ENCODE results near the gene MFN2. TPM values are rescaled to one million over a fixed set of nuclear protein-coding genes. Genes with fewer than 3 reads are reported as not detected.

The MFN2 gene
- total and polyA plus RNA-seq, 4 donors = 26.7 to 70.8 (median 39.9) TPM

- H3K9me3 ChIP-seq (ENCODE audit: control insufficient read depth in 4 of 4, insufficient read depth in 3 of 4, low read length in 3 of 4) = no peaks in the 10 kb centered on the region
- 88 to 96% methylated on average over 4 of the region's 4 CpGs for WGBS, 2 donors
- no peak for TF ChIP-seq CTCF (IDR thresholded peaks at IDR 0.05; ENCODE audit: control extremely low read depth, extremely low read depth)
- no peak overlapping the region for H3K27ac ChIP-seq (ENCODE audit: low read depth in 1 of 2, low read length in 1 of 2)
- no peak overlapping the region for H3K4me3 ChIP-seq
- no peak overlapping the region for H3K9ac ChIP-seq (ENCODE audit: insufficient read depth in 1 of 2, low read length in 2 of 2)
- ATAC-seq (ENCODE audit: insufficient read depth, low FRiP score) = no peak
- DNase-seq = no peak
- H3K27me3 ChIP-seq (ENCODE audit: control insufficient read depth in 3 of 3, insufficient read depth in 3 of 3, low read length in 2 of 3) = no peaks in the 10 kb centered on the region
- peaks cover 0 to 6% (median 0%) of the 10 kb centered on the region in 5 donors for H3K4me1 ChIP-seq (ENCODE audit: control insufficient read depth in 5 of 5, insufficient read depth in 5 of 5, low read length in 5 of 5)
- peaks cover 19 to 43% (median 27%) of the 10 kb centered on the region in 4 donors for H3K36me3 ChIP-seq (ENCODE audit: control insufficient read depth in 4 of 4, insufficient read depth in 4 of 4, low read length in 4 of 4)
Observed at GRCh38 chr1:12011998-12012397, 31.8 kb downstream of the MFN2 start.

- peaks cover 15 to 38% (median 23%) of the 10 kb centered on the region in 4 donors for H3K36me3 ChIP-seq (ENCODE audit: control insufficient read depth in 4 of 4, insufficient read depth in 4 of 4, low read length in 4 of 4)
- DNase-seq (no peak), ATAC-seq (ENCODE audit: insufficient read depth, low FRiP score) (no peak)
- no peak overlapping the region for H3K9ac ChIP-seq (ENCODE audit: insufficient read depth in 1 of 2, low read length in 2 of 2)
- WGBS, 2 donors = 90 to 94% methylated on average over 8 of the region's 8 CpGs
- no peaks in the 10 kb centered on the region for H3K27me3 ChIP-seq (ENCODE audit: control insufficient read depth in 3 of 3, insufficient read depth in 3 of 3, low read length in 2 of 3)
- H3K27ac ChIP-seq (ENCODE audit: low read depth in 1 of 2, low read length in 1 of 2) = no peak overlapping the region
- H3K9me3 ChIP-seq (ENCODE audit: control insufficient read depth in 4 of 4, insufficient read depth in 3 of 4, low read length in 3 of 4) = no peaks in the 10 kb centered on the region
- no peak overlapping the region for H3K4me3 ChIP-seq
- TF ChIP-seq CTCF (IDR thresholded peaks at IDR 0.05; ENCODE audit: control extremely low read depth, extremely low read depth) = no peak
- peaks cover 0 to 3% (median 0%) of the 10 kb centered on the region in 5 donors for H3K4me1 ChIP-seq (ENCODE audit: control insufficient read depth in 5 of 5, insufficient read depth in 5 of 5, low read length in 5 of 5)
Observed at GRCh38 chr1:12012560-12013316, 32.5 kb downstream of the MFN2 start.

DNA sequence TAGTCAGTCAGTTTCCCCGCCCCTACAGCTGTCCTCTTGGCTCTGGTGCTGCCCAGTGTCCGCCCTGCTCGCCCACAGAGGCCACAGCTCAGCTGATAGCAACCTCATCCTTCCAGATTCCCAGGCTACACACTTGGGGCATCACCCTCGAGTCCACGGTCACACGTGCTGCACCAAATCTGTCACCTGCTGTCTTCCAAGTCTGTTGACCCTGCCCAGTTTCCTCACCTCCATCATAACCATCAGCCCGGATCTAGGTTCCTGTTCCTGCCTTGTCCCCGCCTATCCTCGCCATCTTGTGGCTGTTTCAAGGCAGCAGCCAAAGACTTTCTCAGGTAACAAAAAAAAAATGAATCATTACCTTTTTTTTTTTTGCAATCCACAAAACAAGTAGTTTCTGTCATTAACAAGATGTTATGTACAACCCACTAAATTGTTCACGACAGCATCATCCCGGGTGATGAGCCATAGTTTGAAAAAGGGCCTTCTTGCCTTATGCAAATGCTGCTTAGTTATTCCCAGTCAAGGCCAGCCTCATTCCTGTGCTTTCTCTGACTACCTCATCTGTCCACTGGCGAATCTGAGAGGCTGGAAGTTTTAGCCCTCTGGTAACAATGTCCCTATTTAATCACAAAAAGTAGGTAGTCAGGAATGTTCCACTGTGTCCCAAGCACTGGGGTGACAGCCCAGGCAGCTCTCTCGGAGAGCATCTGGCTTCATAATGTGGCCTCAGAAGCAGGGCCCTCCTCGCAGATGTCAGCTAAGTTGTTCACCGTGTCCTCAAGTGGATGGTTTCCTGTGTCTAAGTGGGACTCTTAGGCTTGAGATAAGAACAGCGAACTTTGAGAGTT lies 34.1 kb downstream of the MFN2 start:
- Histone ChIP-seq H3K9me3 (ENCODE audit: control insufficient read depth in 4 of 4, insufficient read depth in 3 of 4, low read length in 3 of 4) (no peaks in the 10 kb centered on the region), H3K27ac (ENCODE audit: low read depth in 1 of 2, low read length in 1 of 2) (peak overlapping the region; percentile 75 to 84), H3K36me3 (ENCODE audit: control insufficient read depth in 4 of 4, insufficient read depth in 4 of 4, low read length in 4 of 4) (peaks cover 13 to 34% (median 21%) of the 10 kb centered on the region in 4 donors), H3K4me1 (ENCODE audit: control insufficient read depth in 5 of 5, insufficient read depth in 5 of 5, low read length in 5 of 5) (peaks cover 0 to 3% (median 0%) of the 10 kb centered on the region in 5 donors), H3K4me3 (no peak overlapping the region), H3K9ac (ENCODE audit: insufficient read depth in 1 of 2, low read length in 2 of 2) (no peak overlapping the region), H3K27me3 (ENCODE audit: control insufficient read depth in 3 of 3, insufficient read depth in 3 of 3, low read length in 2 of 3) (no peaks in the 10 kb centered on the region)
- peak; percentile 36 to 64 (median 62) for DNase-seq
- no peak for TF ChIP-seq CTCF (IDR thresholded peaks at IDR 0.05; ENCODE audit: control extremely low read depth, extremely low read depth)
- WGBS, 2 donors = 69 to 73% methylated on average over 16 of the region's 16 CpGs
- peak; percentile 5 for ATAC-seq (ENCODE audit: insufficient read depth, low FRiP score)
